ENCODE measurements around the gene PSG1.
A peak's percentile ranks its signal among the peaks of the same experiment; 100 is the strongest.
"Not testable (repeated sequence)": the region's sequence is repeated elsewhere in the genome, so short reads cannot be mapped to it uniquely, and the experiment has no call there.

PSG1 gene

DNA sequence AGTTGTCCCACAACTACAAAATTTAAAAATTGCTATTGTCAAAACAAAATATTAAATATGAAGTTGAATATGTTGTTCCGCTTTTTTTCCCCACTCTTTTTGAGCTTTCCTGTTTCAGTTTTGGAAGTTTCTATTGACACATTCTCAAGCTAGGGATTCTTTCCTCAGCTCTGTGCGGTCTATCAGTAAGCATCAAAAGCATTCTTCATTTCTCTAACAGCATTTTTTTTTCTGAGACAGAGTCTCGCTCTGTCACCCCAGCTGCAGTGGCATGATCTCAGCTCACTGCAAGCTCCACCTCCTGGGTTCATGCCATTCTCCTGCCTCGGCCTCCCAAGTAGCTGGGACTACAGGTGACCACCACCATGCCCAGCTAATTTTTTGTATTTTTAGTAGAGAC, 33.4 kb upstream of the PSG1 start:
- not testable (repeated sequence) for DNase-seq (ENCODE audit: low read depth)

DNA sequence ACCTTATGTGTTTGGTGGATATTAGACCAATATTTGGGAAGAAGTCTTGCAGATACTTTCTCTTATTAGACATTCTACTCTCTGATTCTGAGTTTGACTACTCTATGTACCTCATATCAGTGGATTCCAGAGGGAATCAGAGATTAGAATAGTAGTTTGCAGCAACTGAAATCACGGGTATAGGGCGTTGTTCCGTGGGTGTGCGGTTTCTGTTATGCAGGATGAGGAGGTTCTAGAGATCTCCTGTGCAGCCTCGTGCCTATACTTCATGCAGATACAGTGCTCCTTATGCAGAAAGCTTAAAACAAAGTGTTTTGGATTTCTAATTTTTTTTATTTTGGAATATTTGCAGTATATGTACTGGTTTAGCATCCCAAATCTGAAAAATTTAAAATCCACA, 32.2 kb upstream of the PSG1 start:
- not testable (repeated sequence) for DNase-seq (ENCODE audit: low read depth); H3K4me3 ChIP-seq (replicated peaks; ENCODE audit: low read depth, low read length)

More for the DNA sequence above, 33.4 kb upstream of the PSG1 start:
- not testable (repeated sequence) for H3K4me3 ChIP-seq (replicated peaks; ENCODE audit: low read depth, low read length)

DNA sequence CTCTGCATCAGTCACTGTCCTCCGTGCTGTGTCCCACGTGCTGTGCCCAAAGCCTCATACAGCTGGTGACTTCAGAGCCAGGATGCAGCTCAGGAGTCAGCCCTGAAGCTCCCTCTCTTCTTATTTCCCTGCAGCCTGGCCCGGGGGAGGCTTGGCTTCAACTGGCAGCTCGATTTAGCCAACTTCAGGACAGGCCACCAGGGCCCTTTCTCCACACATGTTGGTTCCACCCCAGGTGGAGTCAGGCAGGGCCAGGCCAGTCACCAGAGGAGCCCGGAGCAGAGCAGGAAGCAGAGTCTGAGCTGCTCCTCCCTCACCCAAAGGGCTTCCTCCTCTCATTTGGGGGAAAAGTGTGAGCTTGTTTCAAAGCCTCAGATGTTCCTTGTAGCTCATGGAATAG, 26.6 kb upstream of the PSG1 start:
- not testable (repeated sequence) for DNase-seq (ENCODE audit: low read depth); H3K4me3 ChIP-seq (replicated peaks; ENCODE audit: low read depth, low read length)

DNA sequence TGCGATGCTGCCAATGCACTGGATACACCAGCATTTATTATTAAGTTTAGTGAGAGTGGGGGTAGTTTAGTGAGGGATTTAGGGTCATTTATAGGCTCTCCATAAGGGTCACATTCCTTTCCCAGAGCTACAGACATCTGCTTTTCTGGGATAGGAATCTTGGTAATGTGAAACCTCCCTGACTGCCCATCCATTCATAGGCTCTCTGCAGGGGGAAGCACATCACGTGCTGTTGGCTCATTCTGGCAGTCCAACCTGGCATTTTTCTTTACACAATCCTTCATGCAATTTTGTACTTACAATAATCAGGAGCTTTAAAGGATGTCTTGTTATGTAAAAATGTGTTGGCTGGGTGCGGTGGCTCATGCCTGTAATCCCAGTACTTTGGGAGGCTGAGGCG, 21.0 kb upstream of the PSG1 start:
- not testable (repeated sequence) for H3K4me3 ChIP-seq (replicated peaks; ENCODE audit: low read depth, low read length); DNase-seq (ENCODE audit: low read depth)

DNA sequence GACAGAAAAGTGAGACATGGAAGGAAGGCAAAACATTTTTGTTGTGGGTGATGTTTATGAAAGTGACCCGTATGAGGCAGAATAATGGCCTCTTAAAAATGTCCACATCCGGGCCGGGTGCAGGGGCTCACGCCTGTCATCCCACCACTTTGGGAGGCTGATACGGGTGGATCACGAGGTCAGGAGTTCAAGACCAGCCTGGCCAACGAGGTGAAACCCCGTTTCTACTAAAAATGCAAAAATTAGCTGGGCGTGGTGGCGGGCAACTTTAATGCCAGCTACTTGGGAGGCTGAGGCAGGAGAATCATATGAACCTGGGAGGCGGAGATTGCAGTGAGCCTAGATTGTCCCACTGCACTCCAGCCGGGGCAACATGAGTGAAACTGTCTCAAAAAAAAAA, 20.2 kb upstream of the PSG1 start:
- DNase-seq (ENCODE audit: low read depth); H3K4me3 ChIP-seq (replicated peaks; ENCODE audit: low read depth, low read length): not testable (repeated sequence)

DNA sequence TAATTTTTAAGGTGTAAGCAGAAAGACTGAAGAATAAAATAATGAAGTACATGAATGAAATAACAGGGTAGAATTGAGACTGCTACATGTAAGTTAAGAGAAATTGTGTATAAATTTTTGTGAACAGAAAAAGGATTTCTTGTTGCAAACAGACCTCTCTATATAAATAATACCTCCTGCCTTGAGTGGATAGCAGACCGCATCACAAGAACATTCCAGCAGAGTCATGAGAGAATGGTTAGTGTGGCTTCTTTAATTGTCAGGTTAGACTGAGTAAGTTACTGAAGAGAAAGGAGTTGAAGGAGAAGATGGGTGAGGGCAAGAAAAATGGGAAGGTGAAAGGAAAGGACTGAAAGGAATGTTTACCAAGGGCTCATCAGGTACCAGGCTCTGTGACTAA, 19.6 kb upstream of the PSG1 start:
- H3K4me3 ChIP-seq (replicated peaks; ENCODE audit: low read depth, low read length); DNase-seq (ENCODE audit: low read depth): not testable (repeated sequence)

DNA sequence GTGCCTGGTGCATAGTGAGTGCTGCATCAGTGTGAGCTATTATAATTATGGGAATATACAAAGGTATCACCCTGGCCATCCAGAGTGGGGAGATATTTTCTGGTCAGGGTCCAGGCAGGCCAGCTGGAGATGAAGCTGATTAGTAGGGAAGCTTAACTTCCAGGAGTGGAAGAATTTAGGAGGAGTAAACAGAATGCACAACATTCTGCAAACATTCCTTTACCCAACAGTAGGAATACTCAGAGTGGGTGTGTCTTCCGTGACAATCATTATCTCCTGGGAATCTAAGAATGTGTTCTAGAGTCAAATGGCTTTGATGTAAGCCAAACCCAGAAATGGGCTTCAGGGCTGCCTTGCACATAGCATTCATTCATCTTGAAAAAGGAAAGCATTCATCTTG, 19.1 kb upstream of the PSG1 start:
- not testable (repeated sequence) for H3K4me3 ChIP-seq (replicated peaks; ENCODE audit: low read depth, low read length)

DNA sequence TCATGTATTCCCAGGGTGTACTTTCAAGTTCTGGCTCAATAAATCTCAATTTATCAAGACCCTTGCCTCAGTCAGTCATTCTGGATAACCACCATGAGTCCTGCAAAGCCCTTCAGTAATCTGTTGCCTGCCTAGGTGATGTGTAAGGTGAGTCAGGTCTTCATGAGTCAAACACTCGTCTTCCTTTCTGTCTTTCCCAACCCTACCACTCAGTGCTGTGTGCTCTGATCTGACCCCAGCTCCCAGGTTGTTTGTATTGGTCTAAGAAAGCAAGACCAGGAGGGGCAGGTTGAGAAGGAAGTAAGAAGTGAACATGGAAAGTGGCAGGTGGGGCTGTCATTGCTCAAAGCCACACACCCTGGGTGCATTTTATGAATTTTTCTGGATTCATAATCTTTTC, 18.2 kb upstream of the PSG1 start:
- DNase-seq (ENCODE audit: low read depth); H3K4me3 ChIP-seq (replicated peaks; ENCODE audit: low read depth, low read length): not testable (repeated sequence)

More for the DNA sequence above, 19.1 kb upstream of the PSG1 start:
- DNase-seq (ENCODE audit: low read depth), result not testable (repeated sequence)

DNA sequence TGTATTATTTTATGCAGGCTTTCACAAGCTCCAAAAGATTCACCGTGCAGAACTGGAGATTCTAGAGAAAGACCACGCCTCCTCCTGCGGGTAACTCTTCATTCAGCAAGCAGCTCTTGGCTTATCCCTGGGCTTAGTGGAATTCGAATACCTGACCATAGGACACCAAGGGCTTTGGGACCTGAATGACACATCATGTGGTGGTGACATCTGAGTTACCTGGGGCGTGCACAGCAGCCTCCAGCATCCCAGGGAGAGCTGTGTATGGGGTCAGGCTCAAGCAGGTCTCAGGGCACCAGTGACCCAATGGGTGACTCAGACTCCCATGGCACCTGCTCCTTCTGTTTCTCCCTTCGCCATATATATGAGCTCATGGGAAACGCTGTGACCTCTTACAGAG, 10.9 kb upstream of the PSG1 start:
- not testable (repeated sequence) for H3K4me3 ChIP-seq (replicated peaks; ENCODE audit: low read depth, low read length); DNase-seq (ENCODE audit: low read depth)

DNA sequence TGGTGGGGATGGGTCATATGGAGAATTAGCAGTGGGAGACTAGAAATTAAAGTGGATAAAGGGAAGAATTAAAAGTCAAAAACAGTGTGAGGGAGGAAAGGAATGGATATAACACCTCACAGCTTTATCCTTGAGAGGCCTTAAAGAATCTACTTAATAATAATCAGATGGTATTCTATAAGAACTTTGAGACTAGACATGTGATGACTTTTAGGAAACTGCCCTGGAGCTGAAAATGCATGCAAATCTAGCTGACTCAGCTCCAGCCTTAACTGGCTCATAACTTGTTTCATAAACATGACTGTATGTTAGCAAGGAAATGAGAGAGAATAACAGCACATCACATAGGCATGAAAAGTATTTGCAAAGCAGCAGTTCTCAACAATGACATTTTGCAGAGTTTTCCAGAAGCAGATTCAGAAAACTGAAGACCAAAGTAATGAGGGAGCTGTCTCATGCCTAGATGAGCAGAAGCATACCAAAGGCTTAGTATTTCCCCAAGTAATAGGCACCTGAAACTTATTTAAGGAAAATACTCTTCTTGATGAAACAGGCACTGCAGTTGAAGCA, 8.4 kb upstream of the PSG1 start:
- not testable (repeated sequence) for DNase-seq (ENCODE audit: low read depth); H3K4me3 ChIP-seq (replicated peaks; ENCODE audit: low read depth, low read length)

DNA sequence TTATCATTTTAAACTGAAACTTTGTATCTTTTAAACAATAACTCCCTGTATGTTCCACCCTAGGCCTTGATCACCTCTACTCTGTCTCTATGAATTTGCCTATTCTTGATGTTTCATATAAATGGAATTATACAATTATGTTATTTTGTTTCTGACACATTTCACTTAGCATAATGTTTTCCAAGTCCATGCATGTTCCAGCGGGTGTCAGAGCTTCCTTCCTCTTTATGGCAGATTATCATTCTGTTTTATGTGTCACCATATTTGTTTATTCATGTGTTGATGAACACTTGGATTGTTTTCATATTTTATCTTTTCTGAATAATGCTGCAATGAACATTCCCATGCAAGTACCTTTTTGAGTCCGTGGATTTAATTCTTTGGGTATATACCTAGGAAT, 3.2 kb upstream of the PSG1 start:
- DNase-seq (ENCODE audit: low read depth); H3K4me3 ChIP-seq (replicated peaks; ENCODE audit: low read depth, low read length): not testable (repeated sequence)

DNA sequence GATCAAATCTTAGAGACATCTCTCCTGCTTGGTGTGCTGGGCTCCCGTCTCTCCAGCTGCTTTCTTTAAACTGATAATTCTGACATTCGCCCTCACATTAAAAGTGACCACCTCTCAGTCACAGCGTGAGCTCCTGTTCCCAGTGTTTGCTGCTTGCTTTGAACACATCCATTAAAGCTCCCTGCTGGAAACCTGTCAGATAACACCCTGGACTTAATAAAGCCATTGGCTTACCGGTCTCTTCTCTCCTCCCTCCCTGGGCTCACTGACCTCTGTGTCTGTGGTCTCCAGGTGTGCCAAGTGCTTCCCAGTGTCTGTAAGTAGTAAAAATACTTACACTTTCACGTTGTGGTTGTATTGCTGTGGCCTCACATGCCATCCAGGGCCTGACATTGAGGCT, 2.5 kb upstream of the PSG1 start:
- not testable (repeated sequence) for DNase-seq (ENCODE audit: low read depth); H3K4me3 ChIP-seq (replicated peaks; ENCODE audit: low read depth, low read length)

DNA sequence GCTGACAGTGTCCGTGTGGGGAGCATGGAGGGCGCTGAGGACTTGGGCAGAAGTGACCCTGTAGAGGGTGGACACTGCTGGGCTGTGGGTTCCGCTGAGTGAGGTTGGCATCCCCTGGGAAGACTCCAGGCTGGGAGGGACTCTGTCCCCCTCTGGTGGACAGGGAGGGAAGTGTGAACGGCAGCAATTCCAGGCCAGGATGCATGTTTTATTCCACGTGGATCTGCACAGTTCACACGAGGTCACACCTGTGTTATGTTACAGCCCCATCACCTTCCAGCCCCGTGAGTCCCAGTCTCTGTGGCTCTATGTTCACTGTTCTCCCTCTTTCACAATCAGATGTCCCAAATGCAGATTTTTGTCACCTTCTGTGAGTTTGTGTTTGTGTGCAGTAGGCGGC, 1.8 kb upstream of the PSG1 start:
- H3K4me3 ChIP-seq (replicated peaks; ENCODE audit: low read depth, low read length), result not testable (repeated sequence)
- peak; percentile 6 for DNase-seq (ENCODE audit: low read depth)
- TF ChIP-seq, protein P1, sequence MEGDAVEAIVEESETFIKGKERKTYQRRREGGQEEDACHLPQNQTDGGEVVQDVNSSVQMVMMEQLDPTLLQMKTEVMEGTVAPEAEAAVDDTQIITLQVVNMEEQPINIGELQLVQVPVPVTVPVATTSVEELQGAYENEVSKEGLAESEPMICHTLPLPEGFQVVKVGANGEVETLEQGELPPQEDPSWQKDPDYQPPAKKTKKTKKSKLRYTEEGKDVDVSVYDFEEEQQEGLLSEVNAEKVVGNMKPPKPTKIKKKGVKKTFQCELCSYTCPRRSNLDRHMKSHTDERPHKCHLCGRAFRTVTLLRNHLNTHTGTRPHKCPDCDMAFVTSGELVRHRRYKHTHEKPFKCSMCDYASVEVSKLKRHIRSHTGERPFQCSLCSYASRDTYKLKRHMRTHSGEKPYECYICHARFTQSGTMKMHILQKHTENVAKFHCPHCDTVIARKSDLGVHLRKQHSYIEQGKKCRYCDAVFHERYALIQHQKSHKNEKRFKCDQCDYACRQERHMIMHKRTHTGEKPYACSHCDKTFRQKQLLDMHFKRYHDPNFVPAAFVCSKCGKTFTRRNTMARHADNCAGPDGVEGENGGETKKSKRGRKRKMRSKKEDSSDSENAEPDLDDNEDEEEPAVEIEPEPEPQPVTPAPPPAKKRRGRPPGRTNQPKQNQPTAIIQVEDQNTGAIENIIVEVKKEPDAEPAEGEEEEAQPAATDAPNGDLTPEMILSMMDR (IDR thresholded peaks at IDR 0.05; ENCODE audit: low read length, missing control alignments), result peak; percentile 49

DNA sequence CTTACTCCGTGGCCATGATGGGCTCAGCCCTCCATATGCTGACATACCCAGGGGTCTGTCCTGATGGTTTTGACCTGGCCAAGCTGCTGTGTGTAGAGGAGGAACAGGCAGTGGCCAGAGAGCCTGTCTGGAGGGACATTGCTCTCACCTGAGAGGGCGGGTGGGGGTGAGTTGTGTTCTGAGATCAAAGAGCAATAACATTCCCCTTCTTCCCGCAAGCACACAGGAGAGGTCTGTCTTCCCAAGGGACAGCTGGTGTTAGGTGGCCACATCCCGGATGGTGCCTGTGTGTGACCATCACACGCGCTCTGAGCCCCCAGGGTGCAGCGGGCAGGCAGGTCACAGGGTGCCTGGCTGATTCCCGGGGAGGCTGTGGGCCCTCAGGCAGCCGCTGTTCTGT, 1.1 kb upstream of the PSG1 start:
- not testable (repeated sequence) for DNase-seq (ENCODE audit: low read depth); H3K4me3 ChIP-seq (replicated peaks; ENCODE audit: low read depth, low read length)

DNA sequence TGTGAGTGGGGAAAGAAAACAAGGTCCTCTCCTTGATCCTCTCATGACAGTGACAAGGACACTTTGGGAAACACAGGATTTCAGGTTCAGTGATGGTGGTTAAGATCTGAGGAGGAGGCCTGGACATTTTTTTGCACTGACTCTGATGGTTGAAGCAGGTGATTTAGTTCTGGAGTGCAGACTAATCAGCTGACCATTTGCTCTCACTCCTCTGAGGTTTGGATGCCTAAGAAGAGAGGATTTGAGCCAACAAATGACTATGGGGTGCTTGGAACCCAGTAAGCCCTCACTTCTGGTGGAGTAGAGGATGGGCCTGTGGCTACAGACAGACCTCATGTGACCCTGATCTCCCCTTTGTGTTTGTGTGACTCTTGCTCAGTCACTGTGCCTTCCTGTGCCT, 2.9 kb downstream of the PSG1 start:
- not testable (repeated sequence) for DNase-seq (ENCODE audit: low read depth); H3K4me3 ChIP-seq (replicated peaks; ENCODE audit: low read depth, low read length)

DNA sequence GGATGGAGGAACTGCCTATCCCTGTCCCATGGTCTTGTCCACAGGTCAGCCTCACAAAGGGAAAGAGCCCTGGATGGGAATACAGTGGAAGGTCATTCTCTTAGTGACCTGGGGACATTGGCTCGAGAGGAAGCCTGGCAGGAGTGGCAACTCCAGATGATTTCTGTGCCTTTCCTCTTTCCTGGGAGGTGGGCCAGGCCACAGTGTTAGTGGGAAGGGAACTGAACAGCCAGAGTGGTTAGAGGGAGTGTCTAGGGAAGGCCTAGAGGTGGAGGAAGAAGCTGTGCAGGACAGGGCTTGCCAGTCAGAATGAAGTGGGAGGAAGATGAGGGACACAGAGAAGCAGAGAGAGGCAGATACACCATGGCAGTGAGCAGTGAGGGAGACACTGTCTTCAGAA, 3.6 kb downstream of the PSG1 start:
- H3K4me3 ChIP-seq (replicated peaks; ENCODE audit: low read depth, low read length); DNase-seq (ENCODE audit: low read depth): not testable (repeated sequence)

DNA sequence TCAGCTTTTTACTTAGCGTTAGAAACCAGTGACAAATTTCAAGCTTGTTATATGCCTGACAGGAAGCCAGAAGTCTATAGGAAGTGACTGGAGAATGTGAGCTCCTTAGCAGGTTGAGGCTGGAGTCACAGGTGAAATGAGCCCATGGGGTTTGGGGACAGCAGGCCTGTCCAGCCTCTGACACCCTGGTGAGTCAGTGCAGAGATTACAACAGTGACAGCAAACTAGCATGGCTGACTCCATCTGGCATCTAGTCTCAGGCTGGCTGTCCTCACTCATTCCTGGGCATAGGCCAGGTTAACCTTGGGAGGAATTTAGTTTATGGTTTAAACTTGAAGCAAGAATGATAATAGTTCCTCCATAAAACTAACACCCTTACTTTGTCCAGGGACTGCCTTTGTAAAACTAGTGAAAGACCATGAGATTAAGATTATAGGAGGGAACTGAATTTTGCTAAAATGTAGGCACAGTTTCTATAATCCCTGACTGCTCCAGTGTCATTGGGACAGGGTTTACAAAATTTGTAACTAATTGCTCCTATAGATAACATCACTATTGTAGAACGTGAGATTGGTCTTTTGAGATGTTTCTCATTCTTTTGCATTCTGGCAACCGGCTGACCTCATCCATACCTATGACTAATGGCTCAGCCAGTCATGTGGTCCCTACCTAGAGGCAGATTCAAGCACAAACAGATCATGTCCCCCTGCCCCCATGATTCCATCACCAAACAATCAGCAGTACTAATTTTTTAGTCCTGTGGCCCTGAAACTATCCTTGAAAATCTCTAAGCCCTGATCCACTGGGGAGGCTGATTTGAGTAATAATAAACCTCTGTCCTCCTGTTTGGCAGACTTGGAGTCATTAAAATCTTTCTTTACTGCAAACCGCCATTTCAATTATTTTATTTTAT, 4.4 kb downstream of the PSG1 start:
- peak; percentile 36 for DNase-seq (ENCODE audit: low read depth)
- not testable (repeated sequence) for H3K4me3 ChIP-seq (replicated peaks; ENCODE audit: low read depth, low read length)

DNA sequence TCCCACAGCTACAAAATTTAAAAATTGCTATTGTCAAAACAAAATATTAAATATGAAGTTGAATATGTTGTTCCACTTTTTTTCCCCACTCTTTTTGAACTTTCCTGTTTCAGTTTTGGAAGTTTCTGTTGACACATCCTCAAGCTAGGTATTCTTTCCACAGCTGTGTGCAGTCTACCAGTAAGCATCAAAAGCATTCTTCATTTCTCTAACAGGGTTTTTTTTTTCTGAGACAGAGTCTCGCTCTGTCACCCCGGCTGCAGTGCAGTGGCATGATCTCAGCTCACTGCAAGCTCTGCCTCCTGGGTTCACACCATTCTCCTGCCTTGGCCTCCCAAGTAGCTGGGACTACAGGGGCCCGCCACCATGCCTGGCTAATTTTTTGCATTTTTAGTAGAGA, 5.4 kb downstream of the PSG1 start:
- not testable (repeated sequence) for H3K4me3 ChIP-seq (replicated peaks; ENCODE audit: low read depth, low read length); DNase-seq (ENCODE audit: low read depth)

All from fibroblast of pulmonary artery (primary cell).